Parathyroid adenoma (tissue), 2 donors: ENCODE measurements around the gene TFB1M.
"Not testable (repeated sequence)": the region's sequence is repeated elsewhere in the genome, so short reads cannot be mapped to it uniquely, and the experiment has no call there.

Experiments
- H2AFZ ChIP-seq: fragments of 300-600 bp; sonication (generic); one replicate; pipeline ENCODE4 v1.7.0; 2017; ENCODE audit warnings: antibody characterized with exemption, mild to moderate bottlenecking
- H3K27ac ChIP-seq: fragments of 300-600 bp; sonication (generic); one replicate; pipeline ENCODE4 v1.7.0; 2017
- H3K27me3 ChIP-seq: fragments of 300-600 bp; sonication (generic); one replicate; pipeline ENCODE4 v1.7.0; 2017; ENCODE audit warnings: low read length; ENCODE audit not compliant: control insufficient read depth, insufficient read depth
- H3K36me3 ChIP-seq: fragments of 300-600 bp; sonication (generic); one replicate; pipeline ENCODE4 v1.7.0; 2017; ENCODE audit warnings: low read length; ENCODE audit not compliant: control insufficient read depth, insufficient read depth
- H3K4me1 ChIP-seq: fragments of 300-600 bp; sonication (generic); one replicate; pipeline ENCODE4 v1.7.0; 2017; ENCODE audit warnings: control low read depth
- H3K4me2 ChIP-seq: fragments of 300-600 bp; sonication (generic); one replicate; pipeline ENCODE4 v1.7.0; 2017; ENCODE audit warnings: low read length
- H3K4me3 ChIP-seq: fragments of 300-600 bp; sonication (generic); one replicate; pipeline ENCODE4 v1.7.0; 2017; ENCODE audit warnings: low read depth, low read length
- H3K79me2 ChIP-seq: fragments of 300-600 bp; sonication (generic); one replicate; pipeline ENCODE4 v1.7.0; 2017; ENCODE audit warnings: control low read depth
- H3K9ac ChIP-seq: fragments of 300-600 bp; sonication (generic); one replicate; pipeline ENCODE4 v1.7.0; 2017; ENCODE audit warnings: mild to moderate bottlenecking
- H3K9me3 ChIP-seq: fragments of 300-600 bp; sonication (generic); one replicate; pipeline ENCODE4 v1.7.0; 2017; ENCODE audit warnings: low read length; ENCODE audit not compliant: control insufficient read depth
- CTCF ChIP-seq: fragments of 300-600 bp; sonication (generic); IDR thresholded peaks from one replicate; pipeline ENCODE4 v1.7.0; 2017; ENCODE audit warnings: antibody characterized with exemption, mild to moderate bottlenecking
- donor health status: primary hyperparathyroidism.

Gene TFB1M

GRCh38 chr6:155268088-155268867, 46.0 kb downstream of the TFB1M start:
- not testable (repeated sequence) for H3K27ac ChIP-seq, H3K27me3 ChIP-seq, H3K9ac ChIP-seq, H3K79me2 ChIP-seq, H2AFZ ChIP-seq, H3K9me3 ChIP-seq, H3K4me2 ChIP-seq, H3K36me3 ChIP-seq, H3K4me1 ChIP-seq, H3K4me3 ChIP-seq
- TF ChIP-seq CTCF, result peak; percentile 22

- Histone ChIP-seq H3K4me3 (no peak overlapping the region), H3K27me3 (no peaks in the 10 kb centered on the region), H3K27ac (no peak overlapping the region), H2AFZ (no peak overlapping the region), H3K4me1 (no peaks in the 10 kb centered on the region), H3K9ac (no peak overlapping the region), H3K36me3 (no peaks in the 10 kb centered on the region), H3K4me2 (no peak overlapping the region), H3K9me3 (no peaks in the 10 kb centered on the region), H3K79me2 (no peaks in the 10 kb centered on the region)
- no peak for TF ChIP-seq CTCF
Observed at GRCh38 chr6:155267411-155267810, 46.9 kb downstream of the TFB1M start.

GRCh38 chr6:155265843-155266535, 48.3 kb downstream of the TFB1M start:
- Histone ChIP-seq H3K9ac (no peak overlapping the region), H3K36me3 (no peaks in the 10 kb centered on the region), H3K4me3 (no peak overlapping the region), H2AFZ (no peak overlapping the region), H3K27ac (no peak overlapping the region), H3K4me2 (no peak overlapping the region), H3K79me2 (no peaks in the 10 kb centered on the region), H3K9me3 (no peaks in the 10 kb centered on the region), H3K4me1 (no peaks in the 10 kb centered on the region), H3K27me3 (no peaks in the 10 kb centered on the region)
- TF ChIP-seq CTCF, result no peak

GRCh38 chr6:155264693-155265320, 49.5 kb downstream of the TFB1M start:
- TF ChIP-seq CTCF, result no peak
- Histone ChIP-seq H3K4me1 (no peaks in the 10 kb centered on the region), H3K27me3 (no peaks in the 10 kb centered on the region), H3K27ac (no peak overlapping the region), H3K9ac (no peak overlapping the region), H3K4me3 (no peak overlapping the region), H3K9me3 (no peaks in the 10 kb centered on the region), H2AFZ (no peak overlapping the region), H3K4me2 (no peak overlapping the region), H3K79me2 (no peaks in the 10 kb centered on the region), H3K36me3 (no peaks in the 10 kb centered on the region)
